ENCODE results near the gene TEAD3.

- TF ChIP-seq GABPA (IDR thresholded peaks at IDR 0.05; ENCODE audit: low read depth) (no peak), CTCF (IDR thresholded peaks at IDR 0.05; ENCODE audit: insufficient read depth, low read length) (no peak), POLR2AphosphoS5 (IDR thresholded peaks at IDR 0.05; ENCODE audit: low read depth) (no peak; the same call in 1 of the 2 replicates)
Observed at GRCh38 chr6:35497571-35498421, 917 bp upstream of the TEAD3 start.

Data from HL-60 (cell line).